ENCODE results near the gene ZNF33B.
"Not testable (repeated sequence)": the region's sequence is repeated elsewhere in the genome, so short reads cannot be mapped to it uniquely, and the experiment has no call there.

Gene ZNF33B

GRCh38 chr10:42638055-42638820 lies at the start of gene ZNF33B:
ZNF33B (minus strand) TSS chr10:42638570; CDS start chr10:42636928, 1,642 bp downstream.
- FAIRE-seq (peak; percentile 89), DNase-seq (ENCODE audit: insufficient read length, low spot score) (peak; percentile 81)
- peak; percentile 88 for TF ChIP-seq POLR2A (IDR thresholded peaks at IDR 0.05; ENCODE audit: low read depth, low read length)

- no peak for TF ChIP-seq POLR2A (IDR thresholded peaks at IDR 0.05; ENCODE audit: low read depth, low read length)
- FAIRE-seq = no peak
- no peak for DNase-seq (ENCODE audit: insufficient read length, low spot score)
These were observed 46.1 kb upstream of the ZNF33B start for GRCh38 chr10:42684517-42684916.

DNA sequence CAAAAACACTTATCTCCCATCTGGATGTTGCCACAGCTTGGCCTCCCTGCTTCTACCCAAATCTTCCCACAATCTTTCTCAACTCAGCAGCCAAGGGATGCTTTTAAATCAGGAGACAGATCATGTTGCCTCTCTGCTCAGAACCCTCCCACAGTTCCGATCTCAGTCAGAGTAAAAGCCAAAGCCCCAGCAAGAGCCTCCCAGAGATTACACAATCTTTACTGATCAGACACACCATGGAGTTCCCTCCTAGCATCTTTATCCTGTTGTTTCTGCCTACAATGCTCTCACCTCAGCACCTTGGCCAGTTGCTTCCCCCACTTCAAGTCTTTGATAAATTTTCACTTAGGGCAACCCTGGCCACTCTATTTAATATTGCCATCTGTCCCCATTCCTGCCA lies 41.9 kb upstream of the ZNF33B start:
- DNase-seq (ENCODE audit: insufficient read length, low spot score) (no peak), FAIRE-seq (no peak)
- TF ChIP-seq POLR2A (IDR thresholded peaks at IDR 0.05; ENCODE audit: low read depth, low read length) = no peak

GRCh38 chr10:42665181-42665979 lies 27.0 kb upstream of the ZNF33B start:
- DNase-seq (ENCODE audit: insufficient read length, low spot score); FAIRE-seq: not testable (repeated sequence)

- no peak for FAIRE-seq
- TF ChIP-seq POLR2A (IDR thresholded peaks at IDR 0.05; ENCODE audit: low read depth, low read length) = no peak
- DNase-seq (ENCODE audit: insufficient read length, low spot score) = no peak
These were observed 16.0 kb upstream of the ZNF33B start for GRCh38 chr10:42654419-42654818.

GRCh38 chr10:42652858-42653257 lies 14.5 kb upstream of the ZNF33B start:
- TF ChIP-seq POLR2A (IDR thresholded peaks at IDR 0.05; ENCODE audit: low read depth, low read length) = no peak
- DNase-seq (ENCODE audit: insufficient read length, low spot score) = no peak
- FAIRE-seq = no peak

DNA sequence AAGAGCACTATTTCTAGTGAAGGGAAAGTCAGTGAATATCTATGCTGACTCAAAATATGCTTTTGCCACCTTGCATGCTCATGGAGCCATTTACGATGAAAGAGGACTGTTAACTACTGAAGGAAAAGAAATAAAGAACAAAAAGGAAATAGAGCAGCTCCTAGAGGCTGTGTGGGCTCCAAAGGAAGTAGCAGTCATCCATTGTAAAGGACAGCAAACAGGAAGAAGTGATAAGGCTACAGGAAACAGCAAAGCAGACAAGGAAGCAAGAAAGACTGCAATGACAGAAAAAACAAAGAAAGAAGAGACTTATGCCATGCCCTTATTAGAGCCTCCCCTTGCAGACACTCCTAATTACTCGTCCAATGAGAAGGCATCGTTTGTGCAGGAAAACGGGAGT lies 12.0 kb upstream of the ZNF33B start:
- no peak for TF ChIP-seq POLR2A (IDR thresholded peaks at IDR 0.05; ENCODE audit: low read depth, low read length)
- DNase-seq (ENCODE audit: insufficient read length, low spot score) (no peak), FAIRE-seq (no peak)

GRCh38 chr10:42648512-42648911 lies 10.1 kb upstream of the ZNF33B start:
- no peak for TF ChIP-seq POLR2A (IDR thresholded peaks at IDR 0.05; ENCODE audit: low read depth, low read length)
- FAIRE-seq = no peak
- no peak for DNase-seq (ENCODE audit: insufficient read length, low spot score)

DNA sequence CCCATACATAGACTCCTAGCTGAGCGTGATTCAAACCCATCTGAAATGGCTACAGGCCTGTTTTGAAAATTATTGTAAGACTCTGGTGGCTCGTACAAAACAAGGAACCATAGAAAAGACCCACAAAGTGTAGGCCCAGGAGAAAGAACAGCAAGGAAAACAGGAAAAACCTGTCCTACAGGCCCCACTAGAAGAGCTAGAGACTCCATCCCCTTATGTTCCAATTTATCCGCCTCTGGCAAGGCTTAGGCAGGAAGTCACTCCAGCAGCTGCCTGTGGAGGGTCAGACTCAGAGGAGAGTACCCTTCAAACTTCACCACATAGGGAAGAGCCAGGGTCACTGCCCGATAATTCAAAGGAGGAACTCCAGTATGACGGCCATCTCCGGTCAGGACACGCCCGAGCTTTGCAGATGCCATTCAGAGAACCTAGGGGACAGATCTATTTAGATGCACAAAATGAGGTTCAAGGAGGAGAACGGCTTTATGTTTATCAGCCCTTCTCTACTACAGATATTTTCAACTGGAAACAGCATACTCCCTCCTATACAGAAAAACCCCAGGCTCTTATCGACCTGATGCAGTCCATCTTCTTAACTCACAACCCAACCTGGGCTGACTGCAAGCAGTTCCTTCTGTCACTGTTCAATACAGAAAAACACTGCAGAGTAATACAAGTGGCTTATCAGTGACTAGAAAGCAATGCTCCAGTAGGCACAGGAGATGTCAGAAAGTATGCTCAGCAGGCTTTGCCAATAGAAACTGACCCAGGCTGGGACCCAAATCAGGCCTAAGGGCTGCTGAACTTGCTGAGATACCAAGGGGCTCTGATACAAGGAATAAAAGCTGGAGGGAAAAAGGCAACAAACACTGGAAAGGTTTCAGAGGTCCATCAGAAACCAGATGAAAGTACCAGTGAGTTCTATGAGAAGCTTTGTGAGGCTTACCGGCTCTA lies 8.6 kb upstream of the ZNF33B start:
- FAIRE-seq (no peak), DNase-seq (ENCODE audit: insufficient read length, low spot score) (no peak)
- TF ChIP-seq POLR2A (IDR thresholded peaks at IDR 0.05; ENCODE audit: low read depth, low read length) = no peak

GRCh38 chr10:42646214-42646613 lies 7.8 kb upstream of the ZNF33B start:
- TF ChIP-seq POLR2A (IDR thresholded peaks at IDR 0.05; ENCODE audit: low read depth, low read length) = no peak
- DNase-seq (ENCODE audit: insufficient read length, low spot score) (no peak), FAIRE-seq (no peak)

GRCh38 chr10:42645516-42645915 lies 7.1 kb upstream of the ZNF33B start:
- DNase-seq (ENCODE audit: insufficient read length, low spot score) = no peak
- FAIRE-seq = no peak

GRCh38 chr10:42645103-42645502 lies 6.7 kb upstream of the ZNF33B start:
- no peak for TF ChIP-seq POLR2A (IDR thresholded peaks at IDR 0.05; ENCODE audit: low read depth, low read length)
- FAIRE-seq = no peak

More at GRCh38 chr10:42645516-42645915, 7.1 kb upstream of the ZNF33B start:
- TF ChIP-seq POLR2A (IDR thresholded peaks at IDR 0.05; ENCODE audit: low read depth, low read length) = no peak

DNA sequence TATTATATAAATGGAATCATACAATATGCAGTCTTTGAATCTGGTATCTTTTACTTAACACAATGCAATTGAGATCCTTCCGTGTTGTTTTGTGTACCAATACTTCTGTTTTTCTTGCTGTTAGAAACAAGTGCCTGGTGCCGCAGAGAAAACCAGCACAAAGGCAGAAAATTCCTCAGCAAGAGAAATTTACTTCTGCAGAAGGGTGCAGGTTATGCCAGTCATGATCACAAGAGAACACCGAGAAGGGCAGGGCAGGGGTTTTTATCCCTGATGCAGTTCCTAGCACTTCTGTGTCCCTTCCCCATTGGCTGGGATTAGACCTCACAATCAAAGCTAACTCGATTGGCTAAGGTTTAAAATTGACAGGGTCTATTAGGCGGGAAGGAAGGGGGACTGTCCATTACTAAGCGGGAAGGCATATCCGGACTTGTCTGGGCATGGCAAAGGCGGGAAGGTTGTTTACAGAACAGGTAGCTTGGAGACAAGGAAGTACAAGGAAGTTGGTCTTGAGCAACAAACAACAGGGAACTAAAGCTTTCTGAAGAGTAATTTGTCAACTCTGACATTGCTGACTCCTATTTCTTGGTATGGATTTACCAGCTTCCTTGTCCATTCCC lies 2.4 kb upstream of the ZNF33B start:
- FAIRE-seq (no peak), DNase-seq (ENCODE audit: insufficient read length, low spot score) (no peak)
- TF ChIP-seq POLR2A (IDR thresholded peaks at IDR 0.05; ENCODE audit: low read depth, low read length) = no peak

More at GRCh38 chr10:42645103-42645502, 6.7 kb upstream of the ZNF33B start:
- DNase-seq (ENCODE audit: insufficient read length, low spot score) = no peak
